Stomach (tissue), 4 donors: ENCODE results near the gene TPCN2.

Source experiments
- EP300 ChIP-seq: sonication (generic); formaldehyde crosslinking; IDR thresholded peaks from one replicate; pipeline ENCODE4 v1.6.1; 2017; ENCODE audit warnings: antibody characterized with exemption
- POLR2AphosphoS5 ChIP-seq, 3 donors: sonication (generic); formaldehyde crosslinking; IDR thresholded peaks; one replicate each; pipeline ENCODE4 v1.6.1; 2016; ENCODE audit warnings: antibody characterized with exemption in 3 of 3
- TF ChIP-seq, protein P1 (sequence below), 7 experiments: fragments of 450-650 bp in 4 of 7; fragments of 200-600 bp in 3 of 7; sonication (generic) in 3 of 7; IDR thresholded peaks; one replicate each; pipeline ENCODE4 v1.5.1; 2016 to 2019; ENCODE audit warnings: antibody characterized with exemption in 7 of 7, control low read depth in 2 of 7, mild to moderate bottlenecking in 1 of 7

DNA sequence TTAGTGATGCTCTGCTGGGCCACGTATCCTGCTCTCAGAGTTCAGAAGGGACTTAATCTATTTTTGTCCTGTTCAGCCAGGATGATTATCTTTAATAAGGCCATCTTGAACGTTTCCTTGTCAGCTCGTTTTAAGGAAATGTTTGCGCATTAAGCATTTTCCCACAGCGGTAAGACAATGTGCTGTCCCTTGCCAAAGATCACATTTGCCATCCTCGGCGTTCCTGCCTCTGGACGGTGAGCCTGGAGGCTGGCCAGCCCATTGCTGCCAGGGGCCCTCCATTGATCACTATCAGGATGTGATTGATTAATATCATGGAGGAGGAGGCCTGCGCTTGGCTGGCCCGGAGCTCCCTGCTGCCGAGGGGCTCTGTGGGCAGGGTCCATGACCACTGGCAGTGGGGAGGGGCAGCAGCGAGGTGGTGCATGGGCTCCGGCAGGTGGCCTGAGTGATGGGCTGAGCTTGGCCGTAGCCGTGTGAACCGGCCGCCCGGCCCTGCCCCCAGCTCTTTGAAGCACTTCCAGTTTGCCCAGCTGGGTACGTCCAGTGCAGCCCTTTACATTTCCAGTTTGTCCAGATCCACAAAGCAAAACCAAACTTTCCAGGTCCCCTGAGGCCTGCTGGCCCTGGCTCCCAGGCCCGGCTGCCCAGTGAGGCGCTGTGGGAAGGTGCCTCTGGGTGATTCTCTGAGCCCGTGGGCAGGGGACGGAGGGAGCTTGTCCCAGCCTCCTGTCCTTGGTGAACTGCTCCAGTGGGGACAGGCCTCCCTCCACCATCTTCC, 57.5 kb downstream of the TPCN2 start:
- TF ChIP-seq, protein P1, sequence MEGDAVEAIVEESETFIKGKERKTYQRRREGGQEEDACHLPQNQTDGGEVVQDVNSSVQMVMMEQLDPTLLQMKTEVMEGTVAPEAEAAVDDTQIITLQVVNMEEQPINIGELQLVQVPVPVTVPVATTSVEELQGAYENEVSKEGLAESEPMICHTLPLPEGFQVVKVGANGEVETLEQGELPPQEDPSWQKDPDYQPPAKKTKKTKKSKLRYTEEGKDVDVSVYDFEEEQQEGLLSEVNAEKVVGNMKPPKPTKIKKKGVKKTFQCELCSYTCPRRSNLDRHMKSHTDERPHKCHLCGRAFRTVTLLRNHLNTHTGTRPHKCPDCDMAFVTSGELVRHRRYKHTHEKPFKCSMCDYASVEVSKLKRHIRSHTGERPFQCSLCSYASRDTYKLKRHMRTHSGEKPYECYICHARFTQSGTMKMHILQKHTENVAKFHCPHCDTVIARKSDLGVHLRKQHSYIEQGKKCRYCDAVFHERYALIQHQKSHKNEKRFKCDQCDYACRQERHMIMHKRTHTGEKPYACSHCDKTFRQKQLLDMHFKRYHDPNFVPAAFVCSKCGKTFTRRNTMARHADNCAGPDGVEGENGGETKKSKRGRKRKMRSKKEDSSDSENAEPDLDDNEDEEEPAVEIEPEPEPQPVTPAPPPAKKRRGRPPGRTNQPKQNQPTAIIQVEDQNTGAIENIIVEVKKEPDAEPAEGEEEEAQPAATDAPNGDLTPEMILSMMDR (IDR thresholded peaks at IDR 0.05) = peak in 1 of 7 experiments; percentile 22
- TF ChIP-seq POLR2AphosphoS5 (IDR thresholded peaks at IDR 0.05) (peak in 1 of 3 donors; percentile 19), EP300 (no peak)
